Naive thymus-derived CD8-positive, alpha-beta T cell (primary cell): ENCODE data around the gene MTRR. TPM values are rescaled to one million over a fixed set of nuclear protein-coding genes. Genes with fewer than 3 reads are reported as not detected.

ENCODE experiments used
- ATAC-seq, 2 donors: fragments of 150-1000 bp; cut with Tn5 transposase in 1 of 2; sonication (Bioruptor Pico), chemical (Tn5 transposase) in 1 of 2; 1 replicate in 1 of 2; 2 replicates in 1 of 2; pipeline ENCODE4 v1.10.0; 2021; ENCODE audit warnings: mild to moderate bottlenecking in 2 of 2, moderate library complexity in 2 of 2
- POLR2A ChIA-PET: fragments of 350-600 bp; sonication (Branson Sonifier 250); formaldehyde crosslinking; loops from one replicate; lab custom pipeline; 2021; ENCODE audit warnings: antibody characterized with exemption; lab: Charles Lee
- DNase-seq, 10 donors: peaks; one replicate each; pipeline versions ENCODE4 v3.0.0 to v3.0.0-alpha.2; 2020 to 2022
- H3K27ac Mint-ChIP-seq, 10 donors: one replicate each; pipeline ENCODE4 v1.8.0; 2020 to 2022; ENCODE audit warnings: mild to moderate bottlenecking in 10 of 10, mixed read lengths in 10 of 10, moderate library complexity in 4 of 10, inconsistent platforms in 1 of 10
- H3K27me3 Mint-ChIP-seq, 5 donors: one replicate each; pipeline ENCODE4 v1.8.0; 2021 to 2022; ENCODE audit warnings: mixed read lengths in 5 of 5
- H3K36me3 Mint-ChIP-seq, 3 donors: one replicate each; pipeline ENCODE4 v1.8.0; 2020 to 2022; ENCODE audit warnings: mixed read lengths in 3 of 3, mild to moderate bottlenecking in 2 of 3, inconsistent platforms in 1 of 3
- H3K4me1 Mint-ChIP-seq, 4 donors: one replicate each; pipeline ENCODE4 v1.8.0; 2021 to 2022; ENCODE audit warnings: mixed read lengths in 4 of 4
- H3K4me3 Mint-ChIP-seq, 10 donors: one replicate each; pipeline ENCODE4 v1.8.0; 2020 to 2022; ENCODE audit warnings: mild to moderate bottlenecking in 10 of 10, mixed read lengths in 10 of 10, moderate library complexity in 6 of 10, inconsistent platforms in 1 of 10
- H3K9me3 Mint-ChIP-seq, 9 donors: one replicate each; pipeline ENCODE4 v1.8.0; 2020 to 2022; ENCODE audit warnings: mixed read lengths in 9 of 9, mild to moderate bottlenecking in 3 of 9, inconsistent platforms in 1 of 9, moderate library complexity in 1 of 9
- polyA plus RNA-seq, 3 donors: library from polyadenylated mRNA; unstranded; fragments of 300-500 nt; fragmentation: Illumina TruSeq; gene quantifications; one replicate each; pipeline ENCODE4 v1.2.3, GENCODE V29; 2021
- total RNA-seq, 8 experiments: library from RNA in 2 of 8; stranded (reverse) in 2 of 8; gene quantifications; one replicate each; pipeline ENCODE4 v1.2.3 and lab custom pipeline; 2021 to 2026

Gene MTRR
- total and polyA plus RNA-seq, 5 experiments from 2014 or later, result 26.1 to 63.9 (median 33.3) TPM

DNA sequence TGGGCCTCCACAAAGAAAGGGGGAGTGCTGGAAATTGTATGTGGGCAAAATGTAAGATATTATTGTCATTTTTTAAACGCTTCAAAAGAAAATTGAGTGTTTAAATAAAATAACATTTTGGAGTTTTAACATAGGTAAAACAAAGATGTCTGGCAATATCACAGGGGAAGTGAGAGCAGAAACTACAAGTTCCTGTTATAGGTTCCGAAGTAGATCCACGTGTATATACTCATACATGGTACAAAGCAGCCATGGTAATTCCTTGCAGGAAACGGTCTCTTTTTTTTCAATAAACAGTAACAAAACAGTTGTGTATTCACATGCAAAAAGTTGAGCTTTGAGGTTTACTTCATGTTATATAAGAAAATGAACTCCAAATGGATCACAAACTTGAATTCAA lies 78.4 kb downstream of the MTRR start:
- Mint-ChIP-seq H3K9me3 (peaks cover 0 to 4% (median 0%) of the 10 kb centered on the region in 9 donors), H3K4me1 (no peaks in the 10 kb centered on the region), H3K36me3 (no peaks in the 10 kb centered on the region), H3K27ac (no peak overlapping the region), H3K4me3 (no peak overlapping the region), H3K27me3 (peaks cover 4 to 15% (median 7%) of the 10 kb centered on the region in 5 donors)
- POLR2A ChIA-PET, result no interaction called here
- no peak for ATAC-seq
- DNase-seq, result no peak

Other genes with a start within 250 kb of the MTRR start
- not detected for gene CFAP90, start 18.0 kb upstream of the MTRR start, total RNA-seq
- not detected for gene CFAP90, start 18.0 kb upstream of the MTRR start, polyA plus RNA-seq
- gene FASTKD3, start 117 bp upstream of the MTRR start, total RNA-seq, result 10 to 100 TPM; 13.3 to 13.7 TPM
- 10 to 100 TPM in 2 of 3 donors, 1 to 10 TPM in 1; 6.0 to 13.1 (median 11.0) TPM for gene FASTKD3, start 117 bp upstream of the MTRR start, polyA plus RNA-seq